Upper lobe of left lung (tissue), 6 donors: ENCODE data around the gene VOPP1. TPM values are rescaled to one million over a fixed set of nuclear protein-coding genes. Genes with fewer than 3 reads are reported as not detected.

Source experiments
- ATAC-seq, 2 donors: fragments of 200-7000 bp; cut with Tn5 transposase; one replicate each; pipeline ENCODE4 v1.9.1; 2022; ENCODE audit warnings: mild to moderate bottlenecking in 2 of 2, moderate library complexity in 2 of 2; ENCODE audit not compliant: low FRiP score in 2 of 2
- DNase-seq, 2 donors: peaks; one replicate each; pipeline ENCODE4 v3.0.0-alpha.2; 2019 to 2020
- H3K27ac ChIP-seq, 4 donors: fragments of 200-600 bp; sonication (generic); one replicate each; pipeline ENCODE4 v1.5.1; 2016 to 2019
- H3K27me3 ChIP-seq, 4 donors: fragments of 200-600 bp; sonication (generic); one replicate each; pipeline ENCODE4 v1.5.1; 2017 to 2019
- H3K36me3 ChIP-seq, 4 donors: fragments of 200-600 bp; sonication (generic); one replicate each; pipeline ENCODE4 v1.5.1; 2016 to 2019
- H3K4me1 ChIP-seq, 4 donors: fragments of 200-600 bp; sonication (generic); one replicate each; pipeline ENCODE4 v1.5.1; 2018 to 2019
- H3K4me3 ChIP-seq, 4 donors: fragments of 200-600 bp; sonication (generic); one replicate each; pipeline ENCODE4 v1.5.1; 2017 to 2019; ENCODE audit warnings: mild to moderate bottlenecking in 2 of 4, moderate library complexity in 1 of 4
- H3K9me3 ChIP-seq, 4 donors: fragments of 200-600 bp; sonication (generic); one replicate each; pipeline ENCODE4 v1.5.1; 2018 to 2019
- CTCF ChIP-seq, 6 experiments: fragments of 450-650 bp in 4 of 6; fragments of 200-600 bp in 2 of 6; sonication (generic) in 2 of 6; IDR thresholded peaks; one replicate each; pipeline ENCODE4 v1.5.1; 2016 to 2019; ENCODE audit warnings: antibody characterized with exemption in 6 of 6
- EP300 ChIP-seq, 4 donors: sonication (generic); formaldehyde crosslinking; IDR thresholded peaks; one replicate each; pipeline ENCODE4 v1.5.1; 2017; ENCODE audit warnings: antibody characterized with exemption in 4 of 4, control low read depth in 2 of 4
- POLR2A ChIP-seq, 4 donors: fragments of 450-650 bp; IDR thresholded peaks; one replicate each; pipeline ENCODE4 v1.5.1; 2016 to 2017; ENCODE audit warnings: antibody characterized with exemption in 4 of 4, mild to moderate bottlenecking in 2 of 4
- POLR2AphosphoS5 ChIP-seq, 2 donors: sonication (generic); formaldehyde crosslinking; IDR thresholded peaks; one replicate each; pipeline ENCODE4 v1.5.1; 2017; ENCODE audit warnings: antibody characterized with exemption in 2 of 2
- WGBS, 2 donors: methylation state at CpG; one replicate each; pipeline ENCODE4 v1.1.5; 2017 to 2018; 5-methylcytosine and 5-hydroxymethylcytosine counted together
- total RNA-seq, 6 donors: library from RNA; depleted of rRNA in 4 of 6; stranded (reverse); fragments of >200 nt in 4 of 6; gene quantifications; one replicate each; pipeline versions ENCODE4 v1.1.0 to v1.2.1, GENCODE V29; 2016 to 2021
- donor health status: DM: no; HTN: no; CAD: no; lungs with moderate emphysema.
- donor health status: DM: no; HTN: yes; CAD: no; lungs with severe emphysema.

The VOPP1 gene
- total RNA-seq, 6 donors from 2014 or later, result 27.2 to 67.6 (median 45.0) TPM

GRCh38 chr7:55477781-55478374, 94.4 kb downstream of the VOPP1 start:
- no peak for ATAC-seq
- no peak overlapping the region for H3K4me3 ChIP-seq

GRCh38 chr7:55476852-55477780, 95.2 kb downstream of the VOPP1 start:
- Histone ChIP-seq H3K36me3 (peaks cover 0 to 6% (median 0%) of the 10 kb centered on the region in 4 donors), H3K27ac (no peak overlapping the region), H3K9me3 (no peaks in the 10 kb centered on the region), H3K4me3 (no peak overlapping the region), H3K4me1 (no peaks in the 10 kb centered on the region), H3K27me3 (no peaks in the 10 kb centered on the region)
- TF ChIP-seq POLR2A (IDR thresholded peaks at IDR 0.05) (no peak), EP300 (IDR thresholded peaks at IDR 0.05) (no peak), POLR2AphosphoS5 (IDR thresholded peaks at IDR 0.05) (no peak), CTCF (IDR thresholded peaks at IDR 0.05) (no peak)
- WGBS, 2 donors, result 90 to 96% methylated on average over 19 of the region's 19 CpGs
- ATAC-seq (no peak), DNase-seq (no peak)

More at GRCh38 chr7:55477781-55478374, 94.4 kb downstream of the VOPP1 start:
- no peak for DNase-seq
- Histone ChIP-seq H3K9me3 (no peaks in the 10 kb centered on the region), H3K27ac (no peak overlapping the region), H3K36me3 (peaks cover 0 to 5% (median 0%) of the 10 kb centered on the region in 4 donors), H3K27me3 (no peaks in the 10 kb centered on the region), H3K4me1 (no peaks in the 10 kb centered on the region)
- 91 to 92% methylated on average over 13 of the region's 13 CpGs for WGBS, 2 donors
- TF ChIP-seq CTCF (IDR thresholded peaks at IDR 0.05) (no peak), POLR2A (IDR thresholded peaks at IDR 0.05) (no peak), EP300 (IDR thresholded peaks at IDR 0.05) (no peak), POLR2AphosphoS5 (IDR thresholded peaks at IDR 0.05) (no peak)

GRCh38 chr7:55475855-55476803, 96.2 kb downstream of the VOPP1 start:
- no peak for DNase-seq
- H3K4me3 ChIP-seq, result no peak overlapping the region
- H3K36me3 ChIP-seq, result peaks cover 0 to 6% (median 0%) of the 10 kb centered on the region in 4 donors
- ATAC-seq, result no peak
- TF ChIP-seq EP300 (IDR thresholded peaks at IDR 0.05), result no peak
- TF ChIP-seq POLR2AphosphoS5 (IDR thresholded peaks at IDR 0.05), result no peak
- TF ChIP-seq POLR2A (IDR thresholded peaks at IDR 0.05), result no peak
- no peak for TF ChIP-seq CTCF (IDR thresholded peaks at IDR 0.05)
- H3K9me3 ChIP-seq, result no peaks in the 10 kb centered on the region
- WGBS, 2 donors, result 90 to 93% methylated on average over 14 to 19 of the region's 19 CpGs
- H3K27ac ChIP-seq, result no peak overlapping the region
- H3K27me3 ChIP-seq, result no peaks in the 10 kb centered on the region
- H3K4me1 ChIP-seq, result no peaks in the 10 kb centered on the region

- Histone ChIP-seq H3K36me3 (peaks cover 0 to 6% (median 0%) of the 10 kb centered on the region in 4 donors), H3K27ac (no peak overlapping the region), H3K9me3 (no peaks in the 10 kb centered on the region), H3K27me3 (no peaks in the 10 kb centered on the region), H3K4me3 (no peak overlapping the region), H3K4me1 (no peaks in the 10 kb centered on the region)
- WGBS, 2 donors, result 90 to 91% methylated on average over 22 of the region's 22 CpGs
- DNase-seq (no peak), ATAC-seq (no peak)
- no peak for TF ChIP-seq CTCF (IDR thresholded peaks at IDR 0.05)
- no peak for TF ChIP-seq EP300 (IDR thresholded peaks at IDR 0.05)
- no peak for TF ChIP-seq POLR2AphosphoS5 (IDR thresholded peaks at IDR 0.05)
- TF ChIP-seq POLR2A (IDR thresholded peaks at IDR 0.05), result no peak
These were observed 97.1 kb downstream of the VOPP1 start for GRCh38 chr7:55474944-55475854.
